HEK293 (cell line): ENCODE results near the gene PLIN5.
A peak's percentile ranks its signal among the peaks of the same experiment; 100 is the strongest.

Experiments used
- CTCF ChIA-PET: fragments of 350-600 bp; formaldehyde crosslinking; extraction: SDS; loops from one replicate; lab custom pipeline; 2021; ENCODE audit warnings: antibody characterized with exemption; lab: Yijun Ruan, JAX
- POLR2A ChIA-PET: fragments of 300-600 bp; formaldehyde crosslinking; extraction: SDS; loops from one replicate; lab custom pipeline; 2020; ENCODE audit warnings: antibody characterized with exemption, inconsistent platforms; lab: Yijun Ruan, JAX
- H3K27ac ChIP-seq: fragments of 200-500 bp; sonication (Bioruptor generic); 2 replicates; pipeline ENCODE4 v1.5.1; 2014; ENCODE audit warnings: low read depth, low read length, control low read depth, inconsistent platforms; ENCODE audit errors: extremely low read depth
- H3K36me3 ChIP-seq, 2 experiments: fragments of 200-500 bp in 1 of 2; sonication (Bioruptor generic) in 1 of 2; 1 replicate in 1 of 2; 2 replicates in 1 of 2; pipeline ENCODE4 v1.5.1; 2014 to 2017; ENCODE audit warnings: inconsistent platforms in 2 of 2, low read length in 2 of 2; ENCODE audit not compliant: control insufficient read depth in 2 of 2, insufficient read depth in 1 of 2
- H3K4me1 ChIP-seq: fragments of 200-500 bp; sonication (Bioruptor generic); 2 replicates; pipeline ENCODE4 v1.5.1; 2014; ENCODE audit warnings: mild to moderate bottlenecking, low read length, inconsistent platforms; ENCODE audit not compliant: control insufficient read depth, insufficient read depth
- H3K4me3 ChIP-seq: 2 replicates; pipeline ENCODE4 v1.5.1; 2011; ENCODE audit warnings: low read depth, mild to moderate bottlenecking, control low read depth, low read length, moderate library complexity
- H3K9me3 ChIP-seq: fragments of 200-500 bp; sonication (Bioruptor generic); 2 replicates; pipeline ENCODE4 v1.5.1; 2014; ENCODE audit warnings: low read depth, low read length, inconsistent platforms; ENCODE audit not compliant: control insufficient read depth, insufficient read depth
- GLIS1 ChIP-seq: fragments of 450-650 bp; formaldehyde crosslinking; IDR thresholded peaks from 2 replicates; pipeline ENCODE4 v1.5.1; 2016; ENCODE audit warnings: missing biosample characterization, missing genetic modification characterization
- KLF1 ChIP-seq: fragments of 450-650 bp; formaldehyde crosslinking; IDR thresholded peaks from 2 replicates; pipeline ENCODE4 v1.5.1; 2016; ENCODE audit warnings: missing biosample characterization, missing genetic modification characterization
- PATZ1 ChIP-seq: fragments of 450-650 bp; formaldehyde crosslinking; IDR thresholded peaks from 2 replicates; pipeline ENCODE4 v1.5.1; 2016; ENCODE audit warnings: missing biosample characterization, missing genetic modification characterization
- SP2 ChIP-seq: fragments of 450-650 bp; formaldehyde crosslinking; IDR thresholded peaks from 2 replicates; pipeline ENCODE4 v1.5.1; 2016; ENCODE audit warnings: missing biosample characterization, missing genetic modification characterization
- ZBTB17 ChIP-seq: fragments of 450-650 bp; formaldehyde crosslinking; IDR thresholded peaks from 2 replicates; pipeline ENCODE4 v1.5.1; 2016; ENCODE audit warnings: missing biosample characterization, missing genetic modification characterization
- ZBTB20 ChIP-seq: fragments of 450-650 bp; formaldehyde crosslinking; IDR thresholded peaks from 2 replicates; pipeline ENCODE4 v1.5.1; 2016; ENCODE audit warnings: missing biosample characterization, missing genetic modification characterization
- ZBTB26 ChIP-seq: fragments of 450-650 bp; formaldehyde crosslinking; optimal IDR thresholded peaks from 2 replicates; pipeline ENCODE3; 2016; ENCODE audit warnings: missing biosample characterization, mild to moderate bottlenecking, missing genetic modification characterization
- ZBTB48 ChIP-seq: fragments of 450-650 bp; formaldehyde crosslinking; IDR thresholded peaks from 2 replicates; pipeline ENCODE4 v1.5.1; 2016; ENCODE audit warnings: missing biosample characterization, missing genetic modification characterization
- ZFHX2 ChIP-seq: fragments of 450-650 bp; formaldehyde crosslinking; conservative IDR thresholded peaks from 2 replicates; pipeline ENCODE4 v1.5.1; 2016; ENCODE audit warnings: missing biosample characterization, missing genetic modification characterization
- ZNF140 ChIP-seq: fragments of 450-650 bp; formaldehyde crosslinking; IDR thresholded peaks from 2 replicates; pipeline ENCODE4 v1.5.1; 2016; ENCODE audit warnings: missing biosample characterization, missing genetic modification characterization
- ZNF214 ChIP-seq: fragments of 450-650 bp; formaldehyde crosslinking; IDR thresholded peaks from 2 replicates; pipeline ENCODE4 v1.5.1; 2017; ENCODE audit warnings: missing biosample characterization, mild to moderate bottlenecking, missing genetic modification characterization, borderline replicate concordance
- ZNF248 ChIP-seq: fragments of 450-650 bp; formaldehyde crosslinking; IDR thresholded peaks from 2 replicates; pipeline ENCODE4 v1.5.1; 2017; ENCODE audit warnings: missing biosample characterization, missing genetic modification characterization
- ZNF280D ChIP-seq: fragments of 450-650 bp; formaldehyde crosslinking; IDR thresholded peaks from 2 replicates; pipeline ENCODE4 v1.5.1; 2016; ENCODE audit warnings: missing biosample characterization, missing genetic modification characterization
- ZNF335 ChIP-seq: fragments of 450-650 bp; formaldehyde crosslinking; conservative IDR thresholded peaks from 2 replicates; pipeline ENCODE4 v1.5.1; 2016; ENCODE audit warnings: missing biosample characterization, missing genetic modification characterization
- ZNF354C ChIP-seq: fragments of 450-650 bp; formaldehyde crosslinking; IDR thresholded peaks from 2 replicates; pipeline ENCODE4 v1.5.1; 2016; ENCODE audit warnings: missing biosample characterization, missing genetic modification characterization, low read depth, borderline replicate concordance
- ZNF394 ChIP-seq: fragments of 450-650 bp; formaldehyde crosslinking; IDR thresholded peaks from 2 replicates; pipeline ENCODE4 v1.5.1; 2016; ENCODE audit warnings: missing biosample characterization, missing genetic modification characterization, mild to moderate bottlenecking, moderate library complexity, borderline replicate concordance
- ZNF558 ChIP-seq: fragments of 450-650 bp; formaldehyde crosslinking; IDR thresholded peaks from 2 replicates; pipeline ENCODE4 v1.5.1; 2016; ENCODE audit warnings: missing biosample characterization, missing genetic modification characterization
- ZNF561 ChIP-seq: fragments of 450-650 bp; IDR thresholded peaks from 2 replicates; pipeline ENCODE4 v1.5.1; 2018; ENCODE audit warnings: missing biosample characterization, missing genetic modification characterization, borderline replicate concordance
- ZNF76 ChIP-seq: fragments of 450-650 bp; formaldehyde crosslinking; IDR thresholded peaks from 2 replicates; pipeline ENCODE4; 2016; ENCODE audit warnings: low read depth, missing biosample characterization, missing genetic modification characterization, borderline replicate concordance
- TF ChIP-seq, protein P1 (sequence below): fragments of 450-650 bp; formaldehyde crosslinking; IDR thresholded peaks from 2 replicates; pipeline ENCODE4 v1.5.1; 2016; ENCODE audit warnings: missing biosample characterization, missing genetic modification characterization
- TF ChIP-seq, protein P2 (sequence below): fragments of 450-650 bp; formaldehyde crosslinking; IDR thresholded peaks from 2 replicates; pipeline ENCODE4 v1.5.1; 2016; ENCODE audit warnings: missing biosample characterization, missing genetic modification characterization
- TF ChIP-seq, protein P3 (sequence below): fragments of 450-650 bp; formaldehyde crosslinking; IDR thresholded peaks from 2 replicates; pipeline ENCODE4 v1.5.1; 2016; ENCODE audit warnings: missing biosample characterization, missing genetic modification characterization

The PLIN5 gene

GRCh38 chr19:4474514-4475022 lies 60.5 kb downstream of the PLIN5 start (continued):
- TF ChIP-seq, protein P1, sequence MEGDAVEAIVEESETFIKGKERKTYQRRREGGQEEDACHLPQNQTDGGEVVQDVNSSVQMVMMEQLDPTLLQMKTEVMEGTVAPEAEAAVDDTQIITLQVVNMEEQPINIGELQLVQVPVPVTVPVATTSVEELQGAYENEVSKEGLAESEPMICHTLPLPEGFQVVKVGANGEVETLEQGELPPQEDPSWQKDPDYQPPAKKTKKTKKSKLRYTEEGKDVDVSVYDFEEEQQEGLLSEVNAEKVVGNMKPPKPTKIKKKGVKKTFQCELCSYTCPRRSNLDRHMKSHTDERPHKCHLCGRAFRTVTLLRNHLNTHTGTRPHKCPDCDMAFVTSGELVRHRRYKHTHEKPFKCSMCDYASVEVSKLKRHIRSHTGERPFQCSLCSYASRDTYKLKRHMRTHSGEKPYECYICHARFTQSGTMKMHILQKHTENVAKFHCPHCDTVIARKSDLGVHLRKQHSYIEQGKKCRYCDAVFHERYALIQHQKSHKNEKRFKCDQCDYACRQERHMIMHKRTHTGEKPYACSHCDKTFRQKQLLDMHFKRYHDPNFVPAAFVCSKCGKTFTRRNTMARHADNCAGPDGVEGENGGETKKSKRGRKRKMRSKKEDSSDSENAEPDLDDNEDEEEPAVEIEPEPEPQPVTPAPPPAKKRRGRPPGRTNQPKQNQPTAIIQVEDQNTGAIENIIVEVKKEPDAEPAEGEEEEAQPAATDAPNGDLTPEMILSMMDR (tag by site-specific recombination): no peak
- TF ChIP-seq SP2 (tag by site-specific recombination): peak; percentile 92
- TF ChIP-seq ZNF214 (tag by site-specific recombination): no peak
- peak; percentile 14 for TF ChIP-seq ZBTB26 (tag by site-specific recombination)
- TF ChIP-seq PATZ1: peak; percentile 92
- no peak for TF ChIP-seq ZNF140 (tag by site-specific recombination)

DNA sequence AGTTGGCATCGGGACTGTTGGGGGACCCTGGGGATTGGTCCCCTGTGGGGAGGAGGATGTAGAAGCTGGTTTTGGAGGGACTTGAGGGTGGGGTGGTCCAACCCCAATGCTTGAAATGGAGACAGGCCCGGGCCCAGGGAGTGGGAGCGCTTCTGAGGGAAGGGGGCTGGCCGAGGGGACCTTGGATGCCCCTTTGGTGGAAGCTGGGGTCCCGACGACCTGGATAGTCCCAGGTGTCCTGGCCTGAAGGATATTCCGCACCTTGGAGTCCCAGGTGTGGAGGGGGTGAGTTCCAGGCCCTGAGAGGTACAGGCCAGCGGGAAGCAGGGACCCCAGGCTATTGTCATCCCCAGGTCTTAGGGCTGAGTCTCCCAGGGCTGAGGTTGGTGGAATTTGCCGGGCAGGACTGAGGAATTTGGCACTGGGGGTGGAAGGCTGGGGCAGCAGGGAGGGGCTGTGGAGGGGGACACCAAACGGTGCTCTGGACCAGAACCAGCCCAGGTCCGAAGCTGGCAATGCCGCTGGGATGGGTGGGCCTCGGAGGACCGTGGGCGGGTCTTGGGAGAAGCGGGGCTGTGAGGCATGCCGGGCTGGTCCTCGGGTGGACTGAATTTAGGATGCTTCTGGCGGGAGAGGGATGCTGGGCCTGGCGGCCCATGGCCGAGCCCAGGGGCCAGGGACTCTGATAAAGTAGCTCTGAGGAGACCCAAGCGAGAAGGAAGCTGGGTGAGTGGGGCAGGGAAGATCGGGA lies 61.1 kb downstream of the PLIN5 start:
- ChIA-PET CTCF (interaction anchor here (0.6 to 1.1 kb wide), 3 partner anchors 17 to 240 kb away, joined by 3 to 7 read pairs (median 3); no protein-coding TSS in a partner anchor), POLR2A (interaction anchor here (1.0 to 1.1 kb wide), 2 partner anchors 19 to 83 kb away, joined by 3 read pairs; no protein-coding TSS in a partner anchor)
- Histone ChIP-seq H3K4me3 (peak overlapping the region; percentile 85), H3K4me1 (peaks cover 3% of the 10 kb centered on the region; the same call in 1 of the 2 replicates), H3K36me3 (peaks cover 14 to 38% of the 10 kb centered on the region in 2 experiments), H3K9me3 (no peaks in the 10 kb centered on the region), H3K27ac (peak overlapping the region; percentile 73)
- TF ChIP-seq ZBTB20 (tag by site-specific recombination) (peak; percentile 93), KLF1 (0 out of 2 replicates have a peak, but pooled peaks have one; percentile 31), ZNF558 (no peak), ZNF335 (peak; percentile 82), ZBTB48 (tag by site-specific recombination) (peak; percentile 92; the same call in 1 of the 2 replicates), ZNF561 (tag by site-specific recombination) (no peak), ZNF394 (peak; percentile 65; the same call in 1 of the 2 replicates), ZNF140 (tag by site-specific recombination) (no peak), ZNF354C (no peak), ZNF280D (no peak), ZBTB17 (no peak), ZNF76 (tag by site-specific recombination) (peak; percentile 86), ZNF248 (tag by site-specific recombination) (no peak), ZFHX2 (tag by site-specific recombination) (peak; percentile 61), GLIS1 (tag by site-specific recombination) (peak; percentile 56)
- TF ChIP-seq, protein P2, sequence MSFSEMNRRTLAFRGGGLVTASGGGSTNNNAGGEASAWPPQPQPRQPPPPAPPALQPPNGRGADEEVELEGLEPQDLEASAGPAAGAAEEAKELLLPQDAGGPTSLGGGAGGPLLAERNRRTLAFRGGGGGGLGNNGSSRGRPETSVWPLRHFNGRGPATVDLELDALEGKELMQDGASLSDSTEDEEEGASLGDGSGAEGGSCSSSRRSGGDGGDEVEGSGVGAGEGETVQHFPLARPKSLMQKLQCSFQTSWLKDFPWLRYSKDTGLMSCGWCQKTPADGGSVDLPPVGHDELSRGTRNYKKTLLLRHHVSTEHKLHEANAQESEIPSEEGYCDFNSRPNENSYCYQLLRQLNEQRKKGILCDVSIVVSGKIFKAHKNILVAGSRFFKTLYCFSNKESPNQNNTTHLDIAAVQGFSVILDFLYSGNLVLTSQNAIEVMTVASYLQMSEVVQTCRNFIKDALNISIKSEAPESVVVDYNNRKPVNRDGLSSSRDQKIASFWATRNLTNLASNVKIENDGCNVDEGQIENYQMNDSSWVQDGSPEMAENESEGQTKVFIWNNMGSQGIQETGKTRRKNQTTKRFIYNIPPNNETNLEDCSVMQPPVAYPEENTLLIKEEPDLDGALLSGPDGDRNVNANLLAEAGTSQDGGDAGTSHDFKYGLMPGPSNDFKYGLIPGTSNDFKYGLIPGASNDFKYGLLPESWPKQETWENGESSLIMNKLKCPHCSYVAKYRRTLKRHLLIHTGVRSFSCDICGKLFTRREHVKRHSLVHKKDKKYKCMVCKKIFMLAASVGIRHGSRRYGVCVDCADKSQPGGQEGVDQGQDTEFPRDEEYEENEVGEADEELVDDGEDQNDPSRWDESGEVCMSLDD (tag by site-specific recombination): 0 out of 2 replicates have a peak, but pooled peaks have one; percentile 24
- TF ChIP-seq, protein P3, sequence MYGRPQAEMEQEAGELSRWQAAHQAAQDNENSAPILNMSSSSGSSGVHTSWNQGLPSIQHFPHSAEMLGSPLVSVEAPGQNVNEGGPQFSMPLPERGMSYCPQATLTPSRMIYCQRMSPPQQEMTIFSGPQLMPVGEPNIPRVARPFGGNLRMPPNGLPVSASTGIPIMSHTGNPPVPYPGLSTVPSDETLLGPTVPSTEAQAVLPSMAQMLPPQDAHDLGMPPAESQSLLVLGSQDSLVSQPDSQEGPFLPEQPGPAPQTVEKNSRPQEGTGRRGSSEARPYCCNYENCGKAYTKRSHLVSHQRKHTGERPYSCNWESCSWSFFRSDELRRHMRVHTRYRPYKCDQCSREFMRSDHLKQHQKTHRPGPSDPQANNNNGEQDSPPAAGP (tag by site-specific recombination): 0 out of 2 replicates have a peak, but pooled peaks have one; percentile 24
